Measurements from ENCODE around the gene CD99L2. TPM values are rescaled to one million over a fixed set of nuclear protein-coding genes. Genes with fewer than 3 reads are reported as not detected.
A peak's percentile ranks its signal among the peaks of the same experiment; 100 is the strongest.

Gene CD99L2
- 71.7 and 76.0 TPM in 2 replicates for total RNA-seq (2014; rRNA removed; shearing (Covaris generic))
- polyA plus RNA-seq (2016; fragmentation: Nextera tagmentation; extraction: Ambion mirVana): 37.8 and 37.9 TPM in 2 replicates

DNA sequence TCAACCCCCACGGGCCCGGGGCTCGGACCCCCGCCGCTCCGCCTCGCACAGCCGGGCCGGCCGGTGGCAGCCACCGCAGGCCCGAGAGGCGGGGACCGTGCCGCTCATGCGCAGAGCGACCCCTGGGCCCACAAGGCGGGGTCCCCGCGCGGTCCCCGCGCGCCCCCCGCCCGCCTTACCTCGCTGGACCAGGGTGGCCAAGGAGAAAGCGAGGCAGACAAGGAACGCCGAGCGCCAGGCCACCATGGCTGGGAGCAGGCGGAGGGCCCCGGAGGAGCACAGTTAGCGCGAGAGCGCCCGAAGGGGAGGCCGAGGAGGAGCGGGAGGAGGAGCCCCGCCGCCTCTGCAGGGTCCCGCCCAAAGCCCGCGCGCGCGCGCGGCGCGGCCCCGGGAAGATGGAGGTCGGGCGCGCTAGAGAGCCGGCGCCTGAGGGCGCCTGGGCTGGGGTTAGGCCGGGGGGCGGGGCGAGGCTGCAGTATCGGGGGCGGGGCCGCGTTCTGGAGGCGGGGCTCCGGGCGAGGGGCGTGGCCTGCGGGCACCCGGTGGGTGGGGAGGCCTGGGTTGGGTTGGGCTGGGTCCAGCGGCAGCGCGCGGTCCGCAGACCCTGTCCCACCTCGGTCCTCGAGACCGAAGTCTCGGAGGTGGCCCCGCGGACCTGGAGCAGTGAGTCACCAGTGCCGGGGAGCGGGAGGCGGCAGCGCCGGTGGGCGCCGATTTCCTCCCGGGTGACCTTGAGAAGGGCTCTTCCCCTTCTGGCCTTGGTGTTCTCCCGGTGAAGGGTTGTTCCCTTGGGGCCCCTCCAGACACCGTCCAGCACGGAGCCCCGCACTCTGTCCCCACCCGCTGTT is at the start of gene CD99L2:
CD99L2 (minus strand) TSS at position 326 of the 848 bp plus-strand sequence; CDS start at position 246, 80 bp downstream.
- in situ Hi-C loops (cut with MboI): no loop called here
- Histone ChIP-seq H3K4me1 (ENCODE audit: insufficient read depth) (no peaks in the 10 kb centered on the region), H3K27me3 (replicated peaks; ENCODE audit: insufficient read depth) (no peaks in the 10 kb centered on the region), H3K27ac (no peak within 1 kb of the TSS), H3K4me3 (peak within 1 kb of the TSS; percentile 79), H2AFZ (peak within 1 kb of the TSS; percentile 98), H4K20me1 (ENCODE audit: insufficient read depth) (no peaks in the 10 kb centered on the region), H3K9me2 (ENCODE audit: insufficient read depth) (no peaks in the 10 kb centered on the region), H3F3A (ENCODE audit: insufficient read depth) (no peaks in the 10 kb centered on the region), H3K9me3 (ENCODE audit: low read depth) (no peaks in the 10 kb centered on the region), H3K79me2 (ENCODE audit: insufficient read depth) (peaks cover 13% of the 10 kb centered on the region), H3K36me3 (ENCODE audit: low read depth) (no peaks in the 10 kb centered on the region), H3K9ac (peak within 1 kb of the TSS; percentile 91), H3K4me2 (ENCODE audit: unreplicated experiment) (peak within 1 kb of the TSS; percentile 76)
- 0 to 3% methylated on average over 6 to 23 of the region's 95 CpGs for WGBS, 2 experiments (ENCODE audit: low coverage in 1 of 2, low lambda C conversion rate in 2 of 2, missing lambda C conversion rate in 2 of 2)
- DNase-seq: peak; percentile 91
- TF ChIP-seq EZH2 (IDR thresholded peaks at IDR 0.05; ENCODE audit: insufficient read depth, poor library complexity, severe bottlenecking) (no peak), EZH2phosphoT487 (IDR thresholded peaks at IDR 0.05; ENCODE audit: insufficient read depth, low read depth) (no peak)

DNA sequence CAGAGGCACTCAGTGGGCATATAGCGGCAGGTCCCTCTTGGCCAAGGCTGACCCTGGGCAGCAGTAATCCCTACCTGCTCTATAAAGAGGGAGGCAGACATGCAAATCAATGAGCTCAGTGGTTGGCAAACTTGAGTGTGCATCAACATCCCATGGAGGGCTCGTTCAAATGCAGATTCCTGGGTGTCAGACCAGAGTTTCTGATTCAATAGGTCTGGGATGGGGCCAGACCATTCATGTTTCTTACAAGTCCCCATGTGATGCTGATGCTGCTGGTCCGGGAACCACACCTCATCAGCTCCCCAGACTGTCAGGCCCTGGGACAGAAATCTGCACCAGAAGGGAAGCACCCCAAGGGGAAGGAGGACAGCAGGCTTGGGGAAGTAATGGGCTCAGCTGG is 45.8 kb upstream of the CD99L2 start:
- no peak overlapping the region for H3K4me2 ChIP-seq (ENCODE audit: unreplicated experiment)
- no peaks in the 10 kb centered on the region for H3K9me3 ChIP-seq (ENCODE audit: low read depth)
- 48 to 53% methylated on average over 3 of the region's 3 CpGs for WGBS, 2 experiments (ENCODE audit: low coverage in 1 of 2, low lambda C conversion rate in 2 of 2, missing lambda C conversion rate in 2 of 2)
- no peak overlapping the region for H3K27ac ChIP-seq
- no peak for DNase-seq
- H3K79me2 ChIP-seq (ENCODE audit: insufficient read depth): no peaks in the 10 kb centered on the region
- H3K9ac ChIP-seq: no peak overlapping the region
- H4K20me1 ChIP-seq (ENCODE audit: insufficient read depth): no peaks in the 10 kb centered on the region
- H2AFZ ChIP-seq: no peak overlapping the region
- H3F3A ChIP-seq (ENCODE audit: insufficient read depth): no peaks in the 10 kb centered on the region
- no peaks in the 10 kb centered on the region for H3K36me3 ChIP-seq (ENCODE audit: low read depth)
- H3K4me3 ChIP-seq: no peak overlapping the region
- no peaks in the 10 kb centered on the region for H3K27me3 ChIP-seq (replicated peaks; ENCODE audit: insufficient read depth)
- no peaks in the 10 kb centered on the region for H3K4me1 ChIP-seq (ENCODE audit: insufficient read depth)
- TF ChIP-seq EZH2phosphoT487 (IDR thresholded peaks at IDR 0.05; ENCODE audit: insufficient read depth, low read depth): no peak
- no peak for TF ChIP-seq EZH2 (IDR thresholded peaks at IDR 0.05; ENCODE audit: insufficient read depth, poor library complexity, severe bottlenecking)
- in situ Hi-C loops (cut with MboI): no loop called here
- no peaks in the 10 kb centered on the region for H3K9me2 ChIP-seq (ENCODE audit: insufficient read depth)

- Histone ChIP-seq H3K4me1 (ENCODE audit: insufficient read depth) (no peaks in the 10 kb centered on the region), H3K4me2 (ENCODE audit: unreplicated experiment) (no peak overlapping the region), H3K36me3 (ENCODE audit: low read depth) (no peaks in the 10 kb centered on the region), H3K9me2 (ENCODE audit: insufficient read depth) (no peaks in the 10 kb centered on the region), H4K20me1 (ENCODE audit: insufficient read depth) (no peaks in the 10 kb centered on the region), H3K27me3 (replicated peaks; ENCODE audit: insufficient read depth) (no peaks in the 10 kb centered on the region), H3K9me3 (ENCODE audit: low read depth) (no peaks in the 10 kb centered on the region), H2AFZ (no peak overlapping the region), H3F3A (ENCODE audit: insufficient read depth) (no peaks in the 10 kb centered on the region), H3K27ac (no peak overlapping the region), H3K4me3 (no peak overlapping the region), H3K79me2 (ENCODE audit: insufficient read depth) (no peaks in the 10 kb centered on the region), H3K9ac (no peak overlapping the region)
- in situ Hi-C loops (cut with MboI): no loop called here
- no peak for TF ChIP-seq EZH2 (IDR thresholded peaks at IDR 0.05; ENCODE audit: insufficient read depth, poor library complexity, severe bottlenecking)
- TF ChIP-seq EZH2phosphoT487 (IDR thresholded peaks at IDR 0.05; ENCODE audit: insufficient read depth, low read depth): no peak
- WGBS, 2 experiments (ENCODE audit: low coverage in 1 of 2, low lambda C conversion rate in 2 of 2, missing lambda C conversion rate in 2 of 2): 21 to 28% methylated on average over 9 of the region's 9 CpGs
- peak; percentile 5 for DNase-seq
These were observed 44.6 kb upstream of the CD99L2 start for GRCh38 chrX:150942942-150943594.

DNA sequence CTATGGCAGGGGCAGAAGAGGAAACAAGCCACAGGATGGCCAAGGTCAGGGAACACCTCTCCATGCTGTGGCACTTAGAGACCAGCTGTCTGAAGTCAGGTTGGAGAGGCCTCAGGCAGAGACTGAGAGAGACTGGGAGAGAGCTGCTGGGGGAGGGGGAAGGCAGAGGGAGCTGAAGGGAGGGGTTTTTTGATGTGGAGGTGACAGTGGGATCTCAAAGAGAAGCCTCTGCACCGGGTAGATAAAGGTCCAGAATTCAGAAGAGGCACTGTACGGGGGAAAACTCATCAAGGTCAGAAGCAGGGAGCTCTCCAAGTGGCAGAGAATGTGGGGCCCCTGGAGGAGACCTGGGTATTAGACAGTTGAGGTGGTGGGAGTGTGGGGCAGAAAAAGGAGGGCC is 43.1 kb upstream of the CD99L2 start:
- no peaks in the 10 kb centered on the region for H3K9me3 ChIP-seq (ENCODE audit: low read depth)
- no peak overlapping the region for H2AFZ ChIP-seq
- H3K4me3 ChIP-seq: no peak overlapping the region
- H4K20me1 ChIP-seq (ENCODE audit: insufficient read depth): no peaks in the 10 kb centered on the region
- in situ Hi-C loops (cut with MboI): no loop called here
- H3K79me2 ChIP-seq (ENCODE audit: insufficient read depth): no peaks in the 10 kb centered on the region
- DNase-seq: no peak
- no peaks in the 10 kb centered on the region for H3K4me1 ChIP-seq (ENCODE audit: insufficient read depth)
- H3K27me3 ChIP-seq (replicated peaks; ENCODE audit: insufficient read depth): no peaks in the 10 kb centered on the region
- no peaks in the 10 kb centered on the region for H3K9me2 ChIP-seq (ENCODE audit: insufficient read depth)
- H3F3A ChIP-seq (ENCODE audit: insufficient read depth): no peaks in the 10 kb centered on the region
- 10% methylated on average over 2 of the region's 2 CpGs; no CpG with 5 or more reads in 1 of the 2 experiments for WGBS, 2 experiments (ENCODE audit: low coverage in 1 of 2, low lambda C conversion rate in 2 of 2, missing lambda C conversion rate in 2 of 2)
- no peak overlapping the region for H3K9ac ChIP-seq
- no peaks in the 10 kb centered on the region for H3K36me3 ChIP-seq (ENCODE audit: low read depth)
- no peak overlapping the region for H3K4me2 ChIP-seq (ENCODE audit: unreplicated experiment)
- H3K27ac ChIP-seq: no peak overlapping the region
- TF ChIP-seq EZH2phosphoT487 (IDR thresholded peaks at IDR 0.05; ENCODE audit: insufficient read depth, low read depth) (no peak), EZH2 (IDR thresholded peaks at IDR 0.05; ENCODE audit: insufficient read depth, poor library complexity, severe bottlenecking) (no peak)

Measured in GM23248 (cell line).